ENCODE measurements around the gene FAM171A2.

DNA sequence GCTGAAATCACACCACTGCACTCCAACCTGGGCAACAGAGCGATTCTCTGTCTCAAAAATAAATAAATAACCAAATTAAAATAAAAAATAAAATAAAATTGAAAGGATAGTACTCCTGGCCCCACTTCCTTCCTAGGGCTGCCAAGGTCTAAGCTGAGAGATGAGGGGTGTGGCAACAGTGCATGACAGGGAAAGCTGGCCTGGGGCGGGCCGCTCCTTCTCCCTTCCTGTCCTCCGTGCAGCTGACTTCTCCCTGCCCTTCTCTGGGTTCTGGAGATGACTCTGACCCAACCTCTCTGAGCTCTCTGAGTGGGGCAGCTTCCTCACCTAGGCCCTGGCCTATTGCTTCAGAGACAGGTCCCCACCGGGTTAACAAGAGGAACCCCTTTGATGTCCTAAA lies 30.3 kb downstream of the FAM171A2 start:
- TF ChIP-seq, protein P1, sequence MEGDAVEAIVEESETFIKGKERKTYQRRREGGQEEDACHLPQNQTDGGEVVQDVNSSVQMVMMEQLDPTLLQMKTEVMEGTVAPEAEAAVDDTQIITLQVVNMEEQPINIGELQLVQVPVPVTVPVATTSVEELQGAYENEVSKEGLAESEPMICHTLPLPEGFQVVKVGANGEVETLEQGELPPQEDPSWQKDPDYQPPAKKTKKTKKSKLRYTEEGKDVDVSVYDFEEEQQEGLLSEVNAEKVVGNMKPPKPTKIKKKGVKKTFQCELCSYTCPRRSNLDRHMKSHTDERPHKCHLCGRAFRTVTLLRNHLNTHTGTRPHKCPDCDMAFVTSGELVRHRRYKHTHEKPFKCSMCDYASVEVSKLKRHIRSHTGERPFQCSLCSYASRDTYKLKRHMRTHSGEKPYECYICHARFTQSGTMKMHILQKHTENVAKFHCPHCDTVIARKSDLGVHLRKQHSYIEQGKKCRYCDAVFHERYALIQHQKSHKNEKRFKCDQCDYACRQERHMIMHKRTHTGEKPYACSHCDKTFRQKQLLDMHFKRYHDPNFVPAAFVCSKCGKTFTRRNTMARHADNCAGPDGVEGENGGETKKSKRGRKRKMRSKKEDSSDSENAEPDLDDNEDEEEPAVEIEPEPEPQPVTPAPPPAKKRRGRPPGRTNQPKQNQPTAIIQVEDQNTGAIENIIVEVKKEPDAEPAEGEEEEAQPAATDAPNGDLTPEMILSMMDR (conservative IDR thresholded peaks at IDR 0.05), result no peak
- TF ChIP-seq ZFX (IDR thresholded peaks at IDR 0.05), result no peak

Measured in C4-2B (cell line).